ENCODE measurements around the gene FASTKD1.
"Not testable (repeated sequence)": the region's sequence is repeated elsewhere in the genome, so short reads cannot be mapped to it uniquely, and the experiment has no call there.

FASTKD1 gene

GRCh38 chr2:169585673-169586072 lies 12.0 kb upstream of the FASTKD1 start:
- Histone ChIP-seq H3K36me3 (ENCODE audit: insufficient read depth, low read length) (no peaks in the 10 kb centered on the region), H3K9me2 (replicated peaks; ENCODE audit: low read depth, low read length) (no peaks in the 10 kb centered on the region), H3K9ac (ENCODE audit: low read depth, low read length, poor library complexity, severe bottlenecking) (peak overlapping the region; percentile 85), H3F3A (ENCODE audit: low read depth) (no peaks in the 10 kb centered on the region), H3K4me1 (ENCODE audit: insufficient read depth, low read length, poor library complexity, severe bottlenecking) (peaks cover 27% of the 10 kb centered on the region), H3K9me3 (ENCODE audit: insufficient read depth, low read depth, low read length) (peaks cover 3% of the 10 kb centered on the region; the same call in 1 of the 2 replicates), H3K4me2 (ENCODE audit: low read depth, low read length, poor library complexity, severe bottlenecking) (peak overlapping the region; percentile 82), H3K27me3 (ENCODE audit: insufficient read depth, low read length, poor library complexity, severe bottlenecking) (peaks cover 4% of the 10 kb centered on the region), H4K20me1 (ENCODE audit: insufficient read depth, low read length, poor library complexity, severe bottlenecking) (peaks cover 47% of the 10 kb centered on the region), H2AFZ (ENCODE audit: low read length) (no peak overlapping the region), H3K4me3 (ENCODE audit: low read length, poor library complexity, severe bottlenecking) (peak overlapping the region; percentile 90), H3K79me2 (ENCODE audit: insufficient read depth, low read length) (peaks cover 63% of the 10 kb centered on the region)
- no peak for TF ChIP-seq CTCF (conservative IDR thresholded peaks at IDR 0.05; ENCODE audit: low read length)
- no peak for TF ChIP-seq EZH2phosphoT487 (IDR thresholded peaks at IDR 0.05; ENCODE audit: borderline replicate concordance)

GRCh38 chr2:169584005-169584877 lies 10.6 kb upstream of the FASTKD1 start, which contains the start of gene PPIG:
PPIG (plus strand) TSS chr2:169584351; CDS start chr2:169604042, 19,691 bp downstream.
- Histone ChIP-seq H3K9ac (ENCODE audit: low read depth, low read length, poor library complexity, severe bottlenecking) (peak within 1 kb of the TSS; percentile 85), H4K20me1 (ENCODE audit: insufficient read depth, low read length, poor library complexity, severe bottlenecking) (peaks cover 39% of the 10 kb centered on the region), H3K4me3 (ENCODE audit: low read length, poor library complexity, severe bottlenecking) (peak within 1 kb of the TSS; percentile 90), H3K79me2 (ENCODE audit: insufficient read depth, low read length) (peaks cover 48% of the 10 kb centered on the region), H3K4me2 (ENCODE audit: low read depth, low read length, poor library complexity, severe bottlenecking) (peak within 1 kb of the TSS; percentile 82), H3F3A (ENCODE audit: low read depth) (no peaks in the 10 kb centered on the region), H3K9me3 (ENCODE audit: insufficient read depth, low read depth, low read length) (peaks cover 3% of the 10 kb centered on the region; the same call in 1 of the 2 replicates), H3K9me2 (replicated peaks; ENCODE audit: low read depth, low read length) (no peaks in the 10 kb centered on the region), H3K4me1 (ENCODE audit: insufficient read depth, low read length, poor library complexity, severe bottlenecking) (peaks cover 27% of the 10 kb centered on the region), H2AFZ (ENCODE audit: low read length) (peak within 1 kb of the TSS; percentile 94), H3K36me3 (ENCODE audit: insufficient read depth, low read length) (no peaks in the 10 kb centered on the region), H3K27me3 (ENCODE audit: insufficient read depth, low read length, poor library complexity, severe bottlenecking) (peaks cover 6% of the 10 kb centered on the region)
- TF ChIP-seq CTCF (conservative IDR thresholded peaks at IDR 0.05; ENCODE audit: low read length) = no peak
- no peak for TF ChIP-seq EZH2phosphoT487 (IDR thresholded peaks at IDR 0.05; ENCODE audit: borderline replicate concordance)

GRCh38 chr2:169583518-169583917 lies 9.9 kb upstream of the FASTKD1 start:
- Histone ChIP-seq H3K9ac (ENCODE audit: low read depth, low read length, poor library complexity, severe bottlenecking) (no peak overlapping the region), H3K27me3 (ENCODE audit: insufficient read depth, low read length, poor library complexity, severe bottlenecking) (peaks cover 12% of the 10 kb centered on the region), H3K79me2 (ENCODE audit: insufficient read depth, low read length) (peaks cover 41% of the 10 kb centered on the region), H3K4me2 (ENCODE audit: low read depth, low read length, poor library complexity, severe bottlenecking) (peak overlapping the region; percentile 82), H3K4me1 (ENCODE audit: insufficient read depth, low read length, poor library complexity, severe bottlenecking) (peaks cover 26% of the 10 kb centered on the region), H4K20me1 (ENCODE audit: insufficient read depth, low read length, poor library complexity, severe bottlenecking) (peaks cover 34% of the 10 kb centered on the region), H3F3A (ENCODE audit: low read depth) (no peaks in the 10 kb centered on the region), H3K36me3 (ENCODE audit: insufficient read depth, low read length) (no peaks in the 10 kb centered on the region), H3K4me3 (ENCODE audit: low read length, poor library complexity, severe bottlenecking) (peak overlapping the region; percentile 90), H2AFZ (ENCODE audit: low read length) (peak overlapping the region; percentile 94; the same call in 1 of the 2 replicates), H3K9me3 (ENCODE audit: insufficient read depth, low read depth, low read length) (peaks cover 3% of the 10 kb centered on the region; the same call in 1 of the 2 replicates), H3K9me2 (replicated peaks; ENCODE audit: low read depth, low read length) (no peaks in the 10 kb centered on the region)
- no peak for TF ChIP-seq EZH2phosphoT487 (IDR thresholded peaks at IDR 0.05; ENCODE audit: borderline replicate concordance)
- TF ChIP-seq CTCF (conservative IDR thresholded peaks at IDR 0.05; ENCODE audit: low read length) = no peak

- H3K36me3 ChIP-seq (ENCODE audit: insufficient read depth, low read length); H3F3A ChIP-seq (ENCODE audit: low read depth); H2AFZ ChIP-seq (ENCODE audit: low read length); H3K4me3 ChIP-seq (ENCODE audit: low read length, poor library complexity, severe bottlenecking); H3K9ac ChIP-seq (ENCODE audit: low read depth, low read length, poor library complexity, severe bottlenecking); H3K9me2 ChIP-seq (replicated peaks; ENCODE audit: low read depth, low read length); H3K4me2 ChIP-seq (ENCODE audit: low read depth, low read length, poor library complexity, severe bottlenecking); H3K9me3 ChIP-seq (ENCODE audit: insufficient read depth, low read depth, low read length): not testable (repeated sequence)
- peaks cover 12% of the 10 kb centered on the region for H3K27me3 ChIP-seq (ENCODE audit: insufficient read depth, low read length, poor library complexity, severe bottlenecking)
- H3K4me1 ChIP-seq (ENCODE audit: insufficient read depth, low read length, poor library complexity, severe bottlenecking) = peaks cover 20% of the 10 kb centered on the region
- peaks cover 26% of the 10 kb centered on the region for H4K20me1 ChIP-seq (ENCODE audit: insufficient read depth, low read length, poor library complexity, severe bottlenecking)
- H3K79me2 ChIP-seq (ENCODE audit: insufficient read depth, low read length) = peaks cover 33% of the 10 kb centered on the region
These were observed 9.0 kb upstream of the FASTKD1 start for GRCh38 chr2:169582552-169583266.
